ENCODE results near the gene SYNPO2. TPM values are rescaled to one million over a fixed set of nuclear protein-coding genes. Genes with fewer than 3 reads are reported as not detected.

Gene SYNPO2
- total RNA-seq: 6.9 and 10.8 TPM in 2 replicates

GRCh38 chr4:118888666-118889311, at the start of gene SYNPO2:
Gene SYNPO2, plus strand, starts transcription at chr4:118888854. Its CDS starts 183 bp downstream, at chr4:118889037.

Other genes starting within 250 kb of the SYNPO2 start
- 21.8 and 38.9 TPM in 2 replicates for gene METTL14, start 203.5 kb upstream of the SYNPO2 start, total RNA-seq
- 123 and 140 TPM in 2 replicates for gene SEC24D, start 52.7 kb upstream of the SYNPO2 start, total RNA-seq
- not detected in 2 replicates for gene MYOZ2, start 247.0 kb downstream of the SYNPO2 start, total RNA-seq